ENCODE data around the gene CACFD1. TPM values are rescaled to one million over a fixed set of nuclear protein-coding genes. Genes with fewer than 3 reads are reported as not detected.

CACFD1 gene
- total RNA-seq, 1 donor, result 3.9 TPM

- no peak overlapping the region for H3K4me3 ChIP-seq (ENCODE audit: low read depth, low read length)
- no peak for DNase-seq (ENCODE audit: low read depth)
- TF ChIP-seq, protein P1, sequence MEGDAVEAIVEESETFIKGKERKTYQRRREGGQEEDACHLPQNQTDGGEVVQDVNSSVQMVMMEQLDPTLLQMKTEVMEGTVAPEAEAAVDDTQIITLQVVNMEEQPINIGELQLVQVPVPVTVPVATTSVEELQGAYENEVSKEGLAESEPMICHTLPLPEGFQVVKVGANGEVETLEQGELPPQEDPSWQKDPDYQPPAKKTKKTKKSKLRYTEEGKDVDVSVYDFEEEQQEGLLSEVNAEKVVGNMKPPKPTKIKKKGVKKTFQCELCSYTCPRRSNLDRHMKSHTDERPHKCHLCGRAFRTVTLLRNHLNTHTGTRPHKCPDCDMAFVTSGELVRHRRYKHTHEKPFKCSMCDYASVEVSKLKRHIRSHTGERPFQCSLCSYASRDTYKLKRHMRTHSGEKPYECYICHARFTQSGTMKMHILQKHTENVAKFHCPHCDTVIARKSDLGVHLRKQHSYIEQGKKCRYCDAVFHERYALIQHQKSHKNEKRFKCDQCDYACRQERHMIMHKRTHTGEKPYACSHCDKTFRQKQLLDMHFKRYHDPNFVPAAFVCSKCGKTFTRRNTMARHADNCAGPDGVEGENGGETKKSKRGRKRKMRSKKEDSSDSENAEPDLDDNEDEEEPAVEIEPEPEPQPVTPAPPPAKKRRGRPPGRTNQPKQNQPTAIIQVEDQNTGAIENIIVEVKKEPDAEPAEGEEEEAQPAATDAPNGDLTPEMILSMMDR (IDR thresholded peaks at IDR 0.05; ENCODE audit: insufficient read depth, low read depth, low read length), result peak; percentile 40
Measured at GRCh38 chr9:133437753-133438531, 21.8 kb upstream of the CACFD1 start.

DNA sequence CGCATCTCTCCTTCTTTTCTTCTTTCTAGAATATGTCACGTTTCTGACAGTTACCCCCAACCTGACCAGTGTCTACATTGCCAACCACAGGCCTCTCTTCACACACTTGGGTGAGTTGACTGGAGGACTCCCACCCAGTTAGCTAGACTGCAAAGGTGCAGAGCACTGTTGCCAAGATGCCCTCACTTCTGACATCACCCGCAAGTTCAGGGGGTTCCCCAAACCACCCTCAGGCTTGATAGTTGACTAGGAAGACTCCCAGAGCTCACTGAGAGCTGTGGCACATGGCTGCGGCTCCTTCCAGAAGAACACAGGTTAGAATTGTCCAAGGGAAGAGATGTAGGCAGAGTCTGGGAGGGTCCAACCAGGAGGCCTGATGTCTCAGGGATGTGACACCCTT, 20.4 kb upstream of the CACFD1 start:
- DNase-seq (ENCODE audit: low read depth), result no peak
- H3K4me3 ChIP-seq (ENCODE audit: low read depth, low read length), result no peak overlapping the region
- TF ChIP-seq, protein P1 (IDR thresholded peaks at IDR 0.05; ENCODE audit: insufficient read depth, low read depth, low read length), result no peak

DNA sequence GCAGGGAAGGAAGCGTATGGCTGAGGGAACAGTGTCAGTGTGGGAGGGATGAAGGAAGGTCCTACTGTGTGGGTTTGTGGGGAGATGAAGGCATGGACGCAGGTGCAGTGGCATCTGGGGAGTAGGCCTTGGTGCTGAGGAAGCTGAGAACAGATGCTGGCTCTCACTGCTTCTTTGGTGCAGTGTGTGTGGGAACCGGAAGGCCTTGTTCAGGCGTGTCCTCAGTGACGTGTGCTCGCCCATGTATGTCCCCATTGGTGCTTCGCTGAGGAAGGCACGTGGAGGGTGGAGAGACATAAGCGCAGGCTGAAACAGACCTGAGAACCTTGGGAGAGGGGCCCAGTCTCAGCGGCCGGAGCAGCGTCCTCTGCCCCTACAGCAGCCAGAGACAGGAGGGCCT, 18.9 kb upstream of the CACFD1 start:
- no peak overlapping the region for H3K4me3 ChIP-seq (ENCODE audit: low read depth, low read length)
- no peak for DNase-seq (ENCODE audit: low read depth)
- TF ChIP-seq, protein P1 (IDR thresholded peaks at IDR 0.05; ENCODE audit: insufficient read depth, low read depth, low read length), result no peak

DNA sequence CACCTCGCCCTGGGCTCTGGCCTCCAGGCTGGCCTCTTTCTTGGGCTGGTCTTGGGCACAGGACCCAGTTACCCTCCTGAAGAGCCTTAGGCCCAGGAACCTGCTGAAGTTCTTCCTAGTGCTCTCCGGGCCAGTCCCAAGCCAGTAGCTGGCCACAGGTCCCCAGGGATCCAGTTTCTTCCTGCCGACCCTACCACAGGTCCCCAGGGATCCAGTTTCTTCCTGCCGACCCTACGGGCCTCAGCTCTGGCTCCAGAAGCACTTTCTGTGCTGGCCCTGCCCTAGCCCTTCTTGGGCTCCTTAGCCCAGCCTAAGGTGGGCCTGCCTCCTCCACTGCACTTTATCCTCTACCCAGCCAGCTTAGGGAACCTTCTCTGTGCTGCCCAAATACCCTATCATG, 18.2 kb upstream of the CACFD1 start:
- H3K4me3 ChIP-seq (ENCODE audit: low read depth, low read length), result no peak overlapping the region
- no peak for DNase-seq (ENCODE audit: low read depth)
- TF ChIP-seq, protein P1 (IDR thresholded peaks at IDR 0.05; ENCODE audit: insufficient read depth, low read depth, low read length), result no peak

DNA sequence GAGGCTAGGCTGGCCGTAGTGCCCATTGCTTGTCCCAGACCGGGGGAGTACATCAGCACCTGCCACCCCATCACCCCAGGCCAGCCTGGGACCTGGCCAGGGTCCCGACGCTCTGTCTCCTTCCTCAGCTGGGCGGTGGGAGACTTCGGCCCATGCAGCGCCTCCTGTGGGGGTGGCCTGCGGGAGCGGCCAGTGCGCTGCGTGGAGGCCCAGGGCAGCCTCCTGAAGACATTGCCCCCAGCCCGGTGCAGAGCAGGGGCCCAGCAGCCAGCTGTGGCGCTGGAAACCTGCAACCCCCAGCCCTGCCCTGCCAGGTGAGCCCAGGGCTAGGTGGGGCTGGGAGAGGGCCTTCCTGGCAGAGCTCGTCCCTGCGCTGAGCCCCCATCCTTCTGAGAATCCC, 16.5 kb upstream of the CACFD1 start:
- TF ChIP-seq, protein P1 (IDR thresholded peaks at IDR 0.05; ENCODE audit: insufficient read depth, low read depth, low read length), result no peak
- DNase-seq (ENCODE audit: low read depth), result no peak
- no peak overlapping the region for H3K4me3 ChIP-seq (ENCODE audit: low read depth, low read length)

GRCh38 chr9:133443982-133444381, 15.8 kb upstream of the CACFD1 start:
- TF ChIP-seq, protein P1 (IDR thresholded peaks at IDR 0.05; ENCODE audit: insufficient read depth, low read depth, low read length), result no peak
- H3K4me3 ChIP-seq (ENCODE audit: low read depth, low read length), result no peak overlapping the region
- no peak for DNase-seq (ENCODE audit: low read depth)

All from fibroblast of villous mesenchyme (primary cell).